Muscle of leg (tissue), 11 donors: ENCODE results near the gene NBPF3. TPM values are rescaled to one million over a fixed set of nuclear protein-coding genes. Genes with fewer than 3 reads are reported as not detected.
"Not testable (repeated sequence)": the region's sequence is repeated elsewhere in the genome, so short reads cannot be mapped to it uniquely, and the experiment has no call there.

Experiments
- DNase-seq: peaks from one replicate; pipeline ENCODE4 v3.0.0; 2013
- H3K27ac ChIP-seq: one replicate; pipeline ENCODE4 v1.5.1; 2013; ENCODE audit warnings: mild to moderate bottlenecking, low read length, control low read depth
- H3K27me3 ChIP-seq: one replicate; pipeline ENCODE4 v1.6.1; 2013; ENCODE audit warnings: low read length; ENCODE audit not compliant: control insufficient read depth, insufficient read depth
- H3K36me3 ChIP-seq: one replicate; pipeline ENCODE4 v1.6.1; 2013; ENCODE audit warnings: low read length; ENCODE audit not compliant: control insufficient read depth, insufficient read depth
- H3K4me1 ChIP-seq: one replicate; pipeline ENCODE4 v1.6.1; 2013; ENCODE audit warnings: low read length; ENCODE audit not compliant: control insufficient read depth, insufficient read depth
- H3K4me3 ChIP-seq: one replicate; pipeline ENCODE4 v1.5.1; 2013; ENCODE audit warnings: low read length, control low read depth
- H3K9me3 ChIP-seq: replicated peaks from 2 replicates; pipeline ENCODE4 v1.6.1; 2013; ENCODE audit warnings: low read depth, low read length; ENCODE audit not compliant: control insufficient read depth
- WGBS: methylation state at CpG from one replicate; pipeline ENCODE4 v1.1.5; 2013; ENCODE audit warnings: missing lambda C conversion rate; ENCODE audit not compliant: insufficient coverage; 5-methylcytosine and 5-hydroxymethylcytosine counted together
- polyA plus RNA-seq, 8 donors: library from polyadenylated mRNA; unstranded; fragments of 120-200 nt; gene quantifications; one replicate each; pipeline versions ENCODE4 v1.2.1 to v1.2.3, GENCODE V29; 2013; ENCODE audit warnings: inconsistent platforms in 1 of 8, low replicate concordance in 1 of 8; ENCODE audit not compliant: insufficient read length in 8 of 8, insufficient read depth in 1 of 8
- total RNA-seq: library from RNA; stranded (reverse); fragments of 120-200 nt; gene quantifications from one replicate; pipeline ENCODE4 v1.2.4, GENCODE V29; 2013

Gene NBPF3
- total and polyA plus RNA-seq, 9 donors, result 4.4 to 11.4 (median 7.1) TPM

DNA sequence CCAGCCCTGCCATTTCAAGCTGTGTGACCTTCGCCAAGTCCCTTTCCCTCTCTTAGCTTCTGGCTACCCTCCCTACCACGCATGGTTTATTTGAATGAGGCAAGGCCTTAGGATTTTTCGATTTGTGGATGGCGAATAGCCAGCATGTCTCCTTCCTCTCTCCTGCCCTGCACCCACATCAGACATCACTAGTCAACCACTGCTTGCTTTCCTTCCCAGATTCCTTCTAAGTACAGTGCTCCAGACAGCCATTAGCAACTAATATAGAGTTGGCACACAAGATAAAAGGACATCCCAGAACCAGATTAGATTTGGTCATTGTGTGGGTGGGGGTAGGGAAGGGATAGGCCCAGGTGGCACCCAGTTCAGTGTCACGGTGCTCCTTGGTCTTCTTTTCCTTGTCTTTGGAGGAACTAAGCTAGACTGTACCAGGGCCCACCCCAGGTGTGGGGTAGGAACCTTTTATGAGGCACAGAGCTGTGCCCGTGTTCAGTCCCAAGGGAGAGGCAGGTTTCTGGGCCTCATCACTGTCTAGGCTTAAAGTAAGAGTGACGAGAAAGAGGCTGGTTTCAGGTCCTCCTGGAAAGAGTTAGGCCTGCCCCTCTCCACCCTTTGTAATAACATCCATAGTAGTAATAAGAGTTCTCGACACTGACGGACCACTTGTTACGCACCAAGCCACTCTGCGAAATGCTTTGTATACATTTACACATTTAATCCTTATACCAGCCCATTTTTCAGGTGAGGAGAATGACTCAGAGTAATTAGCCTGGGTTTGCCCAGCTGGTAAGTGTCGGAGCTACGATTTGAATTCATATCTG is 77.9 kb downstream of the NBPF3 start:
- no peaks in the 10 kb centered on the region for H3K9me3 ChIP-seq
- H3K4me3 ChIP-seq, result no peak overlapping the region
- peaks cover 3% of the 10 kb centered on the region for H3K4me1 ChIP-seq
- H3K27ac ChIP-seq, result no peak overlapping the region
- peaks cover 13% of the 10 kb centered on the region for H3K27me3 ChIP-seq
- H3K36me3 ChIP-seq, result no peaks in the 10 kb centered on the region
- WGBS, result 80% methylated on average over 5 of the region's 13 CpGs
- DNase-seq, result no peak

GRCh38 chr1:21518774-21519455 is 79.0 kb downstream of the NBPF3 start:
- WGBS, result 67% methylated on average over 12 of the region's 16 CpGs
- Histone ChIP-seq H3K4me3 (no peak overlapping the region), H3K9me3 (no peaks in the 10 kb centered on the region), H3K27ac (no peak overlapping the region), H3K27me3 (peaks cover 11% of the 10 kb centered on the region), H3K36me3 (no peaks in the 10 kb centered on the region), H3K4me1 (peaks cover 3% of the 10 kb centered on the region)
- DNase-seq, result no peak

DNA sequence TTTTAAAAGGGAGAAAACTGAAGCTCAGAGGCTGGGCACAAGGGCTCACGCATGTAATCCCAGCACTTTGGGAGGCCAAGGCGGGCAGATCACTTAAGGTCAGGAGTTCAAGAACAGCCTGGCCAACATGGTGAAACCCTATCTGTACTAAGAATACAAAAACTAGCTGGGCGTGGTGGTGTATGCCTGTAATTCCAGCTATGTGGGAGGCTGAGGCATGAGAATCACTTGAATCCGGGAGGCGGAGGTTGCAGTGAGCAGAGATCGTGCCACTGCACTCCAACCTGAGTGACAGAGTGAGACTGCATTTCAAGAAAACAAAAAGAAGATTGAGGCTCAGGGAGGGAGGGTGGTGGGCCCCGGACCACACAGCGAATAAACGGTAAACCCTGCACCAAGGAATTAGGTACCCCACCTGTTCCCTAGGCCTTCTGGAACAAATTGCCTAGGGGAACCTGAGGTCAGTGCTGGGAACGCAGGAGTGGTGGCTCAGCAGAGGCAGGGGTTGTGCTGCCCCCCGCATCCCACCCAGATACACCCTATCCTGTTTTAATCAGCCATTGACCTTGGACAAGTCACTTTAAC is 79.6 kb downstream of the NBPF3 start:
- 83% methylated on average over 9 of the region's 11 CpGs for WGBS
- not testable (repeated sequence) for H3K36me3 ChIP-seq, H3K4me3 ChIP-seq, H3K27me3 ChIP-seq, H3K9me3 ChIP-seq, H3K27ac ChIP-seq, H3K4me1 ChIP-seq, DNase-seq

DNA sequence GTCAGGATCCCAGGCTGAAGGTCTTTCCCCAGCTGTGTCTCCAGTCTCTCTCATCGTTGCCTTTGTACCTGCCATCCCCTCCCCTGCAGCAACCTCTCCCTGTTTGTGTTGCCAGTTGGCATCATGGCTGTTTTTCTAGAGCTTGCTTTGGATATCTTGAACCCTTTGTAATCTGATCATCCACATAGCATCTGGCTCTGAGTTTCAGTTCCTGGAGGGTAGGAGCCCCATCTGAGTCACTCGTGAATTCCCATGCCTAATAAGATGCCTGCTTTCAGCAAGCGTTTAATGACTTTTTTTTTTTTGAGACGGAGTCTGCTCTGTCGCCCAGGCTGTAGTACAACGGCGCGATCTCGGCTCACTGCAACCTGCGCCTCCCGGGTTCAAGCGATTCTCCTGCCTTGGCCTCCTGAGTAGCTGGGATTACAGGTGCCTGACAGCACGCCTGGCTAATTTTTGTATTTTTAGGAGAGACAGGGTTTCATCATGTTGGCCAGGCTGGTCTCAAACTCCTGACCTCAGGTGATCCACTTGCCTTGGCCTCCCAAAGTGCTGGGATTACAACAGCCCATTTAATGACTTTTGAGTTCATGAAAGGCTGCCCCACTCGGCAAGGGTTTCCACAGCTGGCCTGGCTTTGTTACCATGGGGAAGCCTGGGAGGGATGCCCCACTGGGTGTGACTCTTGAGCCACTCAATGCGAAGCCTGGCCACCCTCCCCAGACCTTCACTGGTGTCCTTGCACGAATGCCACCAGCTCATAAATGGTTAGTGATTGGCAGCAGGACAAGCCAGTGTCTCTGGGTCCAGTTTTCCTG is 81.2 kb downstream of the NBPF3 start:
- no peak for DNase-seq
- H3K4me3 ChIP-seq, result no peak overlapping the region
- H3K27ac ChIP-seq, result no peak overlapping the region
- H3K9me3 ChIP-seq, result no peaks in the 10 kb centered on the region
- WGBS, result 62% methylated on average over 10 of the region's 16 CpGs
- H3K4me1 ChIP-seq, result peaks cover 7% of the 10 kb centered on the region
- peaks cover 2% of the 10 kb centered on the region for H3K27me3 ChIP-seq
- no peaks in the 10 kb centered on the region for H3K36me3 ChIP-seq

GRCh38 chr1:21521717-21522060 is 81.8 kb downstream of the NBPF3 start:
- Histone ChIP-seq H3K4me3 (no peak overlapping the region), H3K36me3 (no peaks in the 10 kb centered on the region), H3K9me3 (no peaks in the 10 kb centered on the region), H3K27me3 (peaks cover 2% of the 10 kb centered on the region), H3K27ac (no peak overlapping the region), H3K4me1 (peaks cover 7% of the 10 kb centered on the region)
- WGBS, result 90% methylated on average over 2 of the region's 4 CpGs
- no peak for DNase-seq

DNA sequence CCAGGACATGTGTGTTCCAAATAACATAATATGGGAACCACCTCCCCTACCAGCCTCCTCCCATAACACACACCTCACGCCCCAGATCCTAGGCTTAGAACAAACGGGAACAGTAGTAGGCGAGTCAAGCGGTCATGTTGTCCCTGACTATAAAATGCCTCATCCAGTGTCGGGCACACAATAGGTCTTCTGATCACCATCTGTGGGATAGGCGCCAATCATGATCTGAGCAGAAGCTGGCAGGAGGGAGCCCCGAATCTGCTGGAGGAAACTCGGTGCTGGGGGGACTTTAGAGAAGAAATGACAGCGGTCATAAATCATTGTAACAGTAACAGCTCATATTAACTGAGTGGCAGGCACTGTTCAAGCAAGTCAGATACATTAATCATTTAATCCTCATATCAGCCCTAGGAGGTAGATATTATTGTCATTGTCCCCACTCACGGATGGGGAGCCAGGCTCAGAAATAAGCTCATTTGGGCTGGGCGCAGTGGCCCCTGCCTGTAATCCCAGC is 82.6 kb downstream of the NBPF3 start:
- WGBS, result 72% methylated on average over 8 of the region's 11 CpGs
- Histone ChIP-seq H3K27ac (no peak overlapping the region), H3K4me1 (peaks cover 7% of the 10 kb centered on the region), H3K27me3 (peaks cover 2% of the 10 kb centered on the region), H3K4me3 (no peak overlapping the region), H3K9me3 (no peaks in the 10 kb centered on the region), H3K36me3 (no peaks in the 10 kb centered on the region)
- no peak for DNase-seq

- no peak for DNase-seq
- Histone ChIP-seq H3K9me3 (no peaks in the 10 kb centered on the region), H3K4me3 (no peak overlapping the region), H3K4me1 (peaks cover 7% of the 10 kb centered on the region), H3K36me3 (no peaks in the 10 kb centered on the region), H3K27me3 (peaks cover 2% of the 10 kb centered on the region), H3K27ac (no peak overlapping the region)
- 61% methylated on average over 3 of the region's 7 CpGs for WGBS
Measured at GRCh38 chr1:21523297-21523813, 83.4 kb downstream of the NBPF3 start.

- Histone ChIP-seq H3K36me3 (no peaks in the 10 kb centered on the region), H3K4me1 (peaks cover 7% of the 10 kb centered on the region), H3K27ac (no peak overlapping the region), H3K9me3 (no peaks in the 10 kb centered on the region), H3K4me3 (no peak overlapping the region), H3K27me3 (peaks cover under 1% of the 10 kb centered on the region)
- 100% methylated on average over 3 of the region's 5 CpGs for WGBS
- no peak for DNase-seq
Measured at GRCh38 chr1:21524220-21524619, 84.3 kb downstream of the NBPF3 start.

- Histone ChIP-seq H3K36me3 (no peaks in the 10 kb centered on the region), H3K27ac (no peak overlapping the region), H3K27me3 (no peaks in the 10 kb centered on the region), H3K4me1 (peaks cover 7% of the 10 kb centered on the region), H3K4me3 (no peak overlapping the region), H3K9me3 (no peaks in the 10 kb centered on the region)
- peak; percentile 34 for DNase-seq
- WGBS, result 33% methylated on average over 12 of the region's 14 CpGs
Measured at GRCh38 chr1:21524686-21525339, 84.9 kb downstream of the NBPF3 start.
